Neuron (in vitro differentiated cells): ENCODE results near the gene ECM1.

Source experiments
- H2AFZ ChIP-seq: one replicate; pipeline ENCODE4 v1.6.1; 2013; ENCODE audit warnings: low read depth, mild to moderate bottlenecking, inconsistent platforms, low read length, moderate library complexity
- H3K27me3 ChIP-seq: one replicate; pipeline ENCODE4 v1.6.1; 2013; ENCODE audit warnings: low read length; ENCODE audit not compliant: insufficient read depth
- H3K36me3 ChIP-seq: one replicate; pipeline ENCODE4 v1.6.1; 2013; ENCODE audit warnings: low read length; ENCODE audit not compliant: insufficient read depth
- H3K4me1 ChIP-seq: one replicate; pipeline ENCODE4 v1.6.1; 2013; ENCODE audit warnings: low read length; ENCODE audit not compliant: insufficient read depth
- H3K4me3 ChIP-seq: 2 replicates; pipeline ENCODE4 v1.5.1; 2013; ENCODE audit warnings: mild to moderate bottlenecking, low read length, moderate library complexity
- H3K9me3 ChIP-seq: one replicate; pipeline ENCODE4 v1.6.1; 2013; ENCODE audit warnings: low read length

Gene ECM1

DNA sequence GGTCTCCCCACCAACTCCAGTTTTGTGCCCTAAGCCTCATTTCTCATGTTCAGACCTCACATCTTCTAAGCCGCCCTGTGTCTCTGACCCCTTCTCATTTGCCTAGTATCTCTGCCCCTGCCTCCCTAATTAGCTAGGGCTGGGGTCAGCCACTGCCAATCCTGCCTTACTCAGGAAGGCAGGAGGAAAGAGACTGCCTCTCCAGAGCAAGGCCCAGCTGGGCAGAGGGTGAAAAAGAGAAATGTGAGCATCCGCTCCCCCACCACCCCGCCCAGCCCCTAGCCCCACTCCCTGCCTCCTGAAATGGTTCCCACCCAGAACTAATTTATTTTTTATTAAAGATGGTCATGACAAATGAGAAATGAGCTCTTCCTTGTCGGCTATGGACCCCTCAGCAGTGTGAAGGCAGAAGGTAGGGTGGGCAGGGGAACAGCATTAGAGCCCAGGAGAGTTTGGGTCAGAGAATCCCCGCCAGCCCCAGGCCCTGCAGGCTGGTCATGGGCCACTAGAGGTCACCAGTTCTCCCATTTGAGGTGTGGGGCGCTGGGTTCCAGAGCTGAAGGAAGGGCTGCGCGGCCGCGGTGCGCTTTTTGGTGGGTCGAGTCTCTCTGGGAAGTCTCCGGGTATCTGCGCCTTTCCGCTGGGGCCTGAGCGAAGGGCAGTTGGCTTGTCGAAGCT is 52.8 kb downstream of the ECM1 start:
- no peak overlapping the region for H2AFZ ChIP-seq
- no peaks in the 10 kb centered on the region for H3K9me3 ChIP-seq
- peaks cover under 1% of the 10 kb centered on the region for H3K36me3 ChIP-seq
- peak overlapping the region; percentile 62 for H3K4me3 ChIP-seq
- peaks cover 32% of the 10 kb centered on the region for H3K4me1 ChIP-seq
- no peaks in the 10 kb centered on the region for H3K27me3 ChIP-seq

DNA sequence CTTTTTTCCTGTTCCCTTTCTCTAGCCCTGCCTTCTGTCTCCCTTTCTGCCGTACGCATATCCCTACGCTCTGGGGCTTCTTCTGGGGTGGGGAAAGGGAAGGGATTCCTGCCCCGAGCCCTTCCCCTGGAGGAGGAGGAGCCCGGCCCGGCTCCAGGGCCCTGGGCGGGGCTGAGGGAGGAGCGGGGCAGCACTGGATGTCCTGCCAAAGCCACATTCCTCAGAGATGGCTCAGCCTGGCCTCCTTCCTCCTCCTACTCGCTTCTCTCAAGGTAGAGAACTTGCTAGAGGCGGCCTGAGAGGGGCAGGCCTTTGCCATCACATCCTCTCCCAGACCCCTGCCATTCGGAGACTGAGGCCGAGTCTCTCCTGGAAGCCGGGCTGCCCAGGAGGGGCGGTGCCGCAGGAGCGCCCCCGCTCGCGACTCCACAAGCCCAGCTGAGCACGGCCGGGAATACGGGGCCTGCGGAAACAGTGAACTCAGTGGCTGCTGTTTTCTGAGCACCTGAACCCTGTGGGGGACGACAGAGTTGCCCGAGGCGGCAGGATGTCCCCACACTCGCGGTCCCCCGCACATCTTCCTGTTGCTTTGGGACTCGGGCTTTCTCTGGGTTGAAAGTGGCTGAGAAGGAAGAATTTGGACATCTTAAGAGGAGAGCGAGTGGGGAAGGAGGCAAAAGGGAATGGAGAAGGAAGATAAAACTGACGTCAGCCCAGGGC is 53.5 kb downstream of the ECM1 start:
- no peak overlapping the region for H2AFZ ChIP-seq
- no peaks in the 10 kb centered on the region for H3K36me3 ChIP-seq
- H3K4me1 ChIP-seq: peaks cover 33% of the 10 kb centered on the region
- no peaks in the 10 kb centered on the region for H3K9me3 ChIP-seq
- peak overlapping the region; percentile 62 for H3K4me3 ChIP-seq
- H3K27me3 ChIP-seq: no peaks in the 10 kb centered on the region

DNA sequence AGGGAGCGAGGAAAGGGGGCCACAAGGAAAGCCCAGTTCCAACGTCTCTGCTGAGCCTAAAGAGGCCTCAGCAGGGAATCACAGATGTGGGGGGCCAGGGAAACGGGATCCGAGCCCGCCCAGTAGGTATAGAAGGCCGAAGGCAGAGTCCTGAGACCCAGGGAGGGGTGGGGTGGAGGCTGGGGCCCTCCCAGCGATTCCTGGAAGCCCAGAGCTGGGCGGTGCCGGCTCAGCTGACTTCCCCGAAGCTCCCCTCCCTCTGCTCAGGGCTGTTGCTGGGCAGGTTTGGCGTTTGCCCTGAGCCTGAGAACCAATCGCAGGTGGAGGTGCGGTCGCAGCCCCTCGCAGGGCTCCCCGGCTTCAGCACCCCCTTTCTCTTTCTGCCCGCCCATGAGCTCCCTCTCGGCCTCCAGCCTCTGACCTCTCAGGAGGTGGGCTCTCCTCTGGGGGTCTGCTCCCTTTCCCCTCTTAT is 54.1 kb downstream of the ECM1 start:
- no peaks in the 10 kb centered on the region for H3K9me3 ChIP-seq
- H3K4me3 ChIP-seq: peak overlapping the region; percentile 62
- peaks cover 39% of the 10 kb centered on the region for H3K4me1 ChIP-seq
- no peak overlapping the region for H2AFZ ChIP-seq
- H3K36me3 ChIP-seq: no peaks in the 10 kb centered on the region
- H3K27me3 ChIP-seq: no peaks in the 10 kb centered on the region

DNA sequence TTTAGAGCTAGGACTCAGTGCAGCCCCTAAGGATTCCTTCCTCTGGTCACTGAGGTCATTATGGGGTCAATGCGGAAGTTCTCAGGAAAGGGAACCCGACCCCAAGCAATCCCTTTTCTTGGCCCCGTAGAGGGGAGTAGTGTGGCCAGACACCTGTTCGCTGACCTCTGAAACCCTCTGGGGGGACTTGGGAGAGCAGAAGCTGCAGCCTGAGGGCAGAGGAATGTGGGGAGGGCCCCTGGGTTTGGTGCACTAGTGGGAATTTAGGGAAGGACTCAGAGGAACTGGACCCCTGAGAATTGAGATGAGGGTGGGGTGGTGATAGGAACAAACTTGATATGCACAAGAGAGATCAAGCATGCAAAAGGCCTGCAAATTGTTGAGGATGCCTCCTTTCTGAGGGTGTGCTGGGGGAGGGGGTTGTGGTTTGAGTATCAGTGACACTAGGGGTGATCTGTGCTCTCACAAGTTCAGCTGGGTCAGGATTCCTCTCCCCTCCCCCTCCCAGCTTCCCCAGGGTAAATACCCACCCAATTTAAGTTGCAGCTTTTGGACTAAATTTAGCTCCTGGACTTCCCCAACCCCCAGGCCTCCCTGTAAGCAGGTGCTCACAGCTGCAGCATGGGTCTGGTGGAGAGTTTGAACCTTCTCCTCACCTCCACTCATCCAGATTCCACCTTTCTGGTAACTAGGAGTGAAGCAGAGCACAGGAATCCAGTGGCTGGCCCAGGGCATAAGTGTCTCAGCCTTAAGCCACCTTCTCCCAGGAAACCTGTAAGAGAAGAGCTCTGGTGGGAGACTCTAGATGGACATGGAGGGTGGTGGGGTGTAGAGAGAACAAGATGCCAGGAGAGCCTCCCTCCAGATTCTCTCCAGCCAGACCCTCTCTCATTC is 54.8 kb downstream of the ECM1 start:
- Histone ChIP-seq H3K36me3 (no peaks in the 10 kb centered on the region), H3K27me3 (no peaks in the 10 kb centered on the region), H2AFZ (no peak overlapping the region), H3K4me1 (peaks cover 46% of the 10 kb centered on the region), H3K9me3 (no peaks in the 10 kb centered on the region), H3K4me3 (peak overlapping the region; percentile 62)
